Measurements from ENCODE around the gene PEPD.

GRCh38 chr19:33508941-33509614 lies 12.5 kb downstream of the PEPD start:
- no peak for TF ChIP-seq CTCF (IDR thresholded peaks at IDR 0.05; ENCODE audit: low read length)
- no peak for TF ChIP-seq EZH2 (optimal IDR thresholded peaks at IDR 0.05; ENCODE audit: low read depth, low read length)
